ENCODE measurements around the gene HSPA6. TPM values are rescaled to one million over a fixed set of nuclear protein-coding genes. Genes with fewer than 3 reads are reported as not detected.
A peak's percentile ranks its signal among the peaks of the same experiment; 100 is the strongest.

Gene HSPA6
- total and polyA plus RNA-seq, 4 donors: 0.44 to 3.1 (median 1.5) TPM

DNA sequence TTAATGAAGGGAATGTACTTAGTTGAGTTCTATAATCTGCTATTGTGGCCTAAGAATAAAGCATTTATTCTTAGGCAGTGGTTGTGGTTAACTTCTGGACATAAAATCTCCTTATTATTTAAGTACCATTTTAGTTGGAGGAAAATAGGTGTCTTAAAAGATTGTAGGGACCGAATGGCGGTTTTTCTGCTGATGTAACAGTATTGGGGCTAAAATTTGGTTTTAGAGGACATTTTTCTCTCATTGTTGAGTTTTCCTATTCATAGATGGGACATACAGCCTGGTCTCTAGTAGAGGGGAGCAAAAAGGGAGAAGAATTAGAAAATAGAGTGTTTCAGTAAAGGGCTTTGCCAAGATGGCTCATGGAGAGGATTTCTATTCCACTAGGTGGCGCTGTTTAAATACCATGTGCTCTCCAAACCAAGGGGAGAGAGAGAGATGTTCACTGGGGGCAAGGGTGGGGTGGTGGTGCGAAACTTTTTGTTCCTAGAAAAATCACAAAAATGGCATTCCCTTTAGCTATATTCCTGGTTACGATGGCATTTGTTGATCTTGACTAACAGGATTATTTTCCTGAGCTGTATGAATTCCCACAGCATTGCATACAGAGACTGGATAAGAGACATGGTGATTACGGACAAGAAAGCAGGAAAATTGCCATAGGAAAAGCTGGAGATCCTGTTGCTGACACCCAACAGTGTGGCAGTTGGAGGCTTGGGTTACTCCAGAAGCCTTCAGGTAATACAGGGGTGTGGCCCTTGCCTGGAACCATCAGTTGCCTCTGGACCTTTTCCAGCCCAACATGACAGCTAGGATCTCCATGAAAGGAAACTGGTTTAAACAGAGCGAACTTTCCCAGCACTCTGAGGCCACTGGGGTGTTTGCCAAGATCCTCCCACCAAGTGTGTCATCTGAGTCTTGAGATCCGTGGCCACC, 37.3 kb upstream of the HSPA6 start:
- Histone ChIP-seq H3K36me3 (ENCODE audit: control insufficient read depth in 4 of 4, insufficient read depth in 3 of 4, low read depth in 1 of 4, low read length in 3 of 4) (no peaks in the 10 kb centered on the region), H3K27me3 (ENCODE audit: control insufficient read depth in 4 of 4, insufficient read depth in 4 of 4, low read length in 3 of 4) (peaks cover 0 to 8% (median 0%) of the 10 kb centered on the region in 4 donors), H3K4me3 (ENCODE audit: low read depth in 1 of 3, low read length in 3 of 3) (no peak overlapping the region), H3K4me1 (ENCODE audit: control insufficient read depth in 4 of 4, insufficient read depth in 4 of 4, low read length in 3 of 4) (no peaks in the 10 kb centered on the region), H3K9ac (ENCODE audit: low read depth in 1 of 2, low read length in 2 of 2) (no peak overlapping the region), H3K27ac (ENCODE audit: low read depth in 1 of 2, low read length in 2 of 2) (no peak overlapping the region), H3K9me3 (ENCODE audit: control insufficient read depth in 4 of 4, low read length in 3 of 4) (no peaks in the 10 kb centered on the region)
- 48% methylated on average over 8 of the region's 8 CpGs for WGBS
- DNase-seq (ENCODE audit: low spot score): no peak
- TF ChIP-seq RAD21 (IDR thresholded peaks at IDR 0.05) (peak; percentile 84 to 88), FOXA1 (IDR thresholded peaks at IDR 0.05) (no peak), EGR1 (IDR thresholded peaks at IDR 0.05; ENCODE audit: low read depth in 2 of 2) (no peak)
- TF ChIP-seq, protein P1, sequence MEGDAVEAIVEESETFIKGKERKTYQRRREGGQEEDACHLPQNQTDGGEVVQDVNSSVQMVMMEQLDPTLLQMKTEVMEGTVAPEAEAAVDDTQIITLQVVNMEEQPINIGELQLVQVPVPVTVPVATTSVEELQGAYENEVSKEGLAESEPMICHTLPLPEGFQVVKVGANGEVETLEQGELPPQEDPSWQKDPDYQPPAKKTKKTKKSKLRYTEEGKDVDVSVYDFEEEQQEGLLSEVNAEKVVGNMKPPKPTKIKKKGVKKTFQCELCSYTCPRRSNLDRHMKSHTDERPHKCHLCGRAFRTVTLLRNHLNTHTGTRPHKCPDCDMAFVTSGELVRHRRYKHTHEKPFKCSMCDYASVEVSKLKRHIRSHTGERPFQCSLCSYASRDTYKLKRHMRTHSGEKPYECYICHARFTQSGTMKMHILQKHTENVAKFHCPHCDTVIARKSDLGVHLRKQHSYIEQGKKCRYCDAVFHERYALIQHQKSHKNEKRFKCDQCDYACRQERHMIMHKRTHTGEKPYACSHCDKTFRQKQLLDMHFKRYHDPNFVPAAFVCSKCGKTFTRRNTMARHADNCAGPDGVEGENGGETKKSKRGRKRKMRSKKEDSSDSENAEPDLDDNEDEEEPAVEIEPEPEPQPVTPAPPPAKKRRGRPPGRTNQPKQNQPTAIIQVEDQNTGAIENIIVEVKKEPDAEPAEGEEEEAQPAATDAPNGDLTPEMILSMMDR (IDR thresholded peaks at IDR 0.05; ENCODE audit: low read depth, low read length, missing input control): peak; percentile 69
- TF ChIP-seq, protein P2, sequence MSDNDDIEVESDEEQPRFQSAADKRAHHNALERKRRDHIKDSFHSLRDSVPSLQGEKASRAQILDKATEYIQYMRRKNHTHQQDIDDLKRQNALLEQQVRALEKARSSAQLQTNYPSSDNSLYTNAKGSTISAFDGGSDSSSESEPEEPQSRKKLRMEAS (IDR thresholded peaks at IDR 0.05): peak; percentile 54

DNA sequence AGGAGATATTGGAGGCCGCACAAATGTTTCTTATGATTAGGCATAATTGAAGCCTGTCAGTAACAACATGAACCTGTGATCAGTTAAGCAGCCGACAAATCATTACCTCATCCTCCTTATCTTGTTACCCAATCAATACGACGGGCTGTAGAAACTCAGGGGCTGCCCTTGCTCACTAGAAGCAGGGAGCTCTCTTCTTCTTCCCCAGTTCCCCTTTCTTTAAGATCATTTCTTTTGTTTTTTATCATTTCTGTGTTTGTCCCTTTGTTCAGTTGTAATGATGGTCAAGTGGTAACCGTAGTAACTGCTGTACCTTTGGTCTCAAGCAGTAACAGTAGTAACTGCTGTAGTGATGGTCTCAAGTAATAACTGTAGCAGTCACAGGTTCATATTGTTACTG, 32.9 kb upstream of the HSPA6 start:
- 39% methylated on average over 5 of the region's 5 CpGs for WGBS
- H3K9ac ChIP-seq (ENCODE audit: low read depth in 1 of 2, low read length in 2 of 2): no peak overlapping the region
- H3K4me1 ChIP-seq (ENCODE audit: control insufficient read depth in 4 of 4, insufficient read depth in 4 of 4, low read length in 3 of 4): no peaks in the 10 kb centered on the region
- no peak for TF ChIP-seq TAF1 (conservative IDR thresholded peaks at IDR 0.05)
- TF ChIP-seq, protein P3, sequence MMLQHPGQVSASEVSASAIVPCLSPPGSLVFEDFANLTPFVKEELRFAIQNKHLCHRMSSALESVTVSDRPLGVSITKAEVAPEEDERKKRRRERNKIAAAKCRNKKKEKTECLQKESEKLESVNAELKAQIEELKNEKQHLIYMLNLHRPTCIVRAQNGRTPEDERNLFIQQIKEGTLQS (IDR thresholded peaks at IDR 0.05): no peak
- TF ChIP-seq, protein P4, sequence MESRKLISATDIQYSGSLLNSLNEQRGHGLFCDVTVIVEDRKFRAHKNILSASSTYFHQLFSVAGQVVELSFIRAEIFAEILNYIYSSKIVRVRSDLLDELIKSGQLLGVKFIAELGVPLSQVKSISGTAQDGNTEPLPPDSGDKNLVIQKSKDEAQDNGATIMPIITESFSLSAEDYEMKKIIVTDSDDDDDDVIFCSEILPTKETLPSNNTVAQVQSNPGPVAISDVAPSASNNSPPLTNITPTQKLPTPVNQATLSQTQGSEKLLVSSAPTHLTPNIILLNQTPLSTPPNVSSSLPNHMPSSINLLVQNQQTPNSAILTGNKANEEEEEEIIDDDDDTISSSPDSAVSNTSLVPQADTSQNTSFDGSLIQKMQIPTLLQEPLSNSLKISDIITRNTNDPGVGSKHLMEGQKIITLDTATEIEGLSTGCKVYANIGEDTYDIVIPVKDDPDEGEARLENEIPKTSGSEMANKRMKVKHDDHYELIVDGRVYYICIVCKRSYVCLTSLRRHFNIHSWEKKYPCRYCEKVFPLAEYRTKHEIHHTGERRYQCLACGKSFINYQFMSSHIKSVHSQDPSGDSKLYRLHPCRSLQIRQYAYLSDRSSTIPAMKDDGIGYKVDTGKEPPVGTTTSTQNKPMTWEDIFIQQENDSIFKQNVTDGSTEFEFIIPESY (IDR thresholded peaks at IDR 0.05): no peak
- TF ChIP-seq HNF4A (conservative IDR thresholded peaks at IDR 0.05): no peak
- TF ChIP-seq RXRA (IDR thresholded peaks at IDR 0.05): no peak
- TF ChIP-seq, protein P5, sequence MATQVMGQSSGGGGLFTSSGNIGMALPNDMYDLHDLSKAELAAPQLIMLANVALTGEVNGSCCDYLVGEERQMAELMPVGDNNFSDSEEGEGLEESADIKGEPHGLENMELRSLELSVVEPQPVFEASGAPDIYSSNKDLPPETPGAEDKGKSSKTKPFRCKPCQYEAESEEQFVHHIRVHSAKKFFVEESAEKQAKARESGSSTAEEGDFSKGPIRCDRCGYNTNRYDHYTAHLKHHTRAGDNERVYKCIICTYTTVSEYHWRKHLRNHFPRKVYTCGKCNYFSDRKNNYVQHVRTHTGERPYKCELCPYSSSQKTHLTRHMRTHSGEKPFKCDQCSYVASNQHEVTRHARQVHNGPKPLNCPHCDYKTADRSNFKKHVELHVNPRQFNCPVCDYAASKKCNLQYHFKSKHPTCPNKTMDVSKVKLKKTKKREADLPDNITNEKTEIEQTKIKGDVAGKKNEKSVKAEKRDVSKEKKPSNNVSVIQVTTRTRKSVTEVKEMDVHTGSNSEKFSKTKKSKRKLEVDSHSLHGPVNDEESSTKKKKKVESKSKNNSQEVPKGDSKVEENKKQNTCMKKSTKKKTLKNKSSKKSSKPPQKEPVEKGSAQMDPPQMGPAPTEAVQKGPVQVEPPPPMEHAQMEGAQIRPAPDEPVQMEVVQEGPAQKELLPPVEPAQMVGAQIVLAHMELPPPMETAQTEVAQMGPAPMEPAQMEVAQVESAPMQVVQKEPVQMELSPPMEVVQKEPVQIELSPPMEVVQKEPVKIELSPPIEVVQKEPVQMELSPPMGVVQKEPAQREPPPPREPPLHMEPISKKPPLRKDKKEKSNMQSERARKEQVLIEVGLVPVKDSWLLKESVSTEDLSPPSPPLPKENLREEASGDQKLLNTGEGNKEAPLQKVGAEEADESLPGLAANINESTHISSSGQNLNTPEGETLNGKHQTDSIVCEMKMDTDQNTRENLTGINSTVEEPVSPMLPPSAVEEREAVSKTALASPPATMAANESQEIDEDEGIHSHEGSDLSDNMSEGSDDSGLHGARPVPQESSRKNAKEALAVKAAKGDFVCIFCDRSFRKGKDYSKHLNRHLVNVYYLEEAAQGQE (IDR thresholded peaks at IDR 0.05): no peak
- TF ChIP-seq HNF4G (IDR thresholded peaks at IDR 0.05): no peak
- no peak for TF ChIP-seq FOXA2 (IDR thresholded peaks at IDR 0.05)
- no peak for TF ChIP-seq GABPA (IDR thresholded peaks at IDR 0.05 in 1 of 2, conservative IDR thresholded peaks at IDR 0.05 in 1 of 2)
- no peak for TF ChIP-seq NR2F2 (IDR thresholded peaks at IDR 0.05)
- TF ChIP-seq YY1 (IDR thresholded peaks at IDR 0.05): no peak
- H3K27me3 ChIP-seq (ENCODE audit: control insufficient read depth in 4 of 4, insufficient read depth in 4 of 4, low read length in 3 of 4): peaks cover 0 to 7% (median 0%) of the 10 kb centered on the region in 4 donors
- no peak overlapping the region for H3K4me3 ChIP-seq (ENCODE audit: low read depth in 1 of 3, low read length in 3 of 3)
- no peak overlapping the region for H3K27ac ChIP-seq (ENCODE audit: low read depth in 1 of 2, low read length in 2 of 2)
- DNase-seq (ENCODE audit: low spot score): no peak
- H3K36me3 ChIP-seq (ENCODE audit: control insufficient read depth in 4 of 4, insufficient read depth in 3 of 4, low read depth in 1 of 4, low read length in 3 of 4): no peaks in the 10 kb centered on the region
- H3K9me3 ChIP-seq (ENCODE audit: control insufficient read depth in 4 of 4, low read length in 3 of 4): no peaks in the 10 kb centered on the region

All from liver (tissue), 9 donors.